GM21360 (cell line): ENCODE results near the gene CHN1.

Experiments used
- ATAC-seq: cut with Tn5 transposase; IDR thresholded peaks from one replicate; pipeline ENCODE4 v1.9.1; 2021; ENCODE audit warnings: mild to moderate bottlenecking, moderate library complexity; ENCODE audit not compliant: unreplicated experiment

Gene CHN1

DNA sequence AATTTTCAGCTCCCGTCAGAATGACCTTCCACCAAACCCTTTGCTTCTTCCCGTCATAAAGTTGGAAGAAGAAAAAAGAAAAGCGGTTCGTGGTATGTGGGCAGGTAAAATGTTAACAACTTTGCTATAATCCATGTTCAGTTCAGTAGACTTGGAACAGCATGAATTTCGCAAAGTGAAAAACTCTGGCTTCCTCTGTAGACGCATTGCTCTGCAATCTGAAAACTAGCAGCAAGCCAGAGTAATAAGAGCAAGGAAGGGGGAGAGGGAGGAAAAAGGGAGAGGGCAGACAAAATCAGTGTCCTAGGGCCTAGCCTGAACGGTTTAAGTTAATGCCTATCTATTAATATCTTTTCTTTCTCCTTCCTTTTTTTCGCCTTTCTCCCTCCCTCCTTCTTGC lies 214.2 kb downstream of the CHN1 start:
- ATAC-seq, result no peak

DNA sequence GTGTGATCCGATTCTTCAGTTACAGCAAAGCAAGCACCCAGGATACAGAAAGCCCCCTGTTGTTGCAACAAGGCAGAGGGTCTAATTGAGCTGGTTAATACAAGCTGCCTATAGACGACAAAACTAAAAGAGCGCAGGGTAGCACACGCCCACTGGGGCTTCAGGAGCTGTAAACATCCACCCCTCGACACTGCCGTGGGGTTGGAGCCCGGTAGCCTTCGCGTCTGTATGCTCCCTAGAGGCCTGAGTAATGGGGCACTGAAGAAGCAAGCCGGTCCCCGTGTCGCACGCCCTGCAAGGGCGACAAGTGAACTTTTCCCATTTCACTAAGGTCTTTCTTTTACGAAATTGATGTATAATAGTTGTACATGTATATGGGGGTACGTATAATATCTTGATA lies 216.2 kb downstream of the CHN1 start:
- no peak for ATAC-seq

DNA sequence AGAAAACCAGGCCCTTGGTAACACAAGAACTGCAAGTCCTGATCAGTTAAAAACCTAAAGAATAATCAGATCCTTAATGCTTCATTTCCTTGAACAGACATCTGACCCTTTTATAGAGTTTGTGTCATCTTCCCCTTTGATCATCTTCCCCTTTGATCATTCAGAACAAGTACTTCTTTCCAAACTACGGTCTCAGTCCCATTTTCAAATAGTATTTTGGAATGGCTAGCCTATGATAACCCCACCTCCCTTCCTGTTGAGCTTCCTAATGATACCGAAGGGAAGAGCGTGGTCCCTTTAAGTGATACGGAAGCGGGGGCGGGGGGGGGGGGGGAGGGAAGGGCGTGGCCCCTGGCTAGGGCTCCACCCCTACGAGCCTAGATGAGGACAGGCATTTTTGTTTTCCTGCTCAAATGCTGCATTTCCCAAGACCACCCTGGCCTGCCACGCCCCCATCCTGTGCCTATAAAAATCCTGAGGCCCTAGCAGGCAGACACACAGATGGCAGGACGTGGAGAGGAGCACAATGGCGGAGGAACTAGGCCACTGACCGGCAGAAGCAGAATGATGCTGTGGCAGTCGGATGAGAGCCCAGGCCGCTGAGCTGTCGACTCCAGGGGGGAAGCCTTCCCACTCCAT lies 216.8 kb downstream of the CHN1 start:
- no peak for ATAC-seq

DNA sequence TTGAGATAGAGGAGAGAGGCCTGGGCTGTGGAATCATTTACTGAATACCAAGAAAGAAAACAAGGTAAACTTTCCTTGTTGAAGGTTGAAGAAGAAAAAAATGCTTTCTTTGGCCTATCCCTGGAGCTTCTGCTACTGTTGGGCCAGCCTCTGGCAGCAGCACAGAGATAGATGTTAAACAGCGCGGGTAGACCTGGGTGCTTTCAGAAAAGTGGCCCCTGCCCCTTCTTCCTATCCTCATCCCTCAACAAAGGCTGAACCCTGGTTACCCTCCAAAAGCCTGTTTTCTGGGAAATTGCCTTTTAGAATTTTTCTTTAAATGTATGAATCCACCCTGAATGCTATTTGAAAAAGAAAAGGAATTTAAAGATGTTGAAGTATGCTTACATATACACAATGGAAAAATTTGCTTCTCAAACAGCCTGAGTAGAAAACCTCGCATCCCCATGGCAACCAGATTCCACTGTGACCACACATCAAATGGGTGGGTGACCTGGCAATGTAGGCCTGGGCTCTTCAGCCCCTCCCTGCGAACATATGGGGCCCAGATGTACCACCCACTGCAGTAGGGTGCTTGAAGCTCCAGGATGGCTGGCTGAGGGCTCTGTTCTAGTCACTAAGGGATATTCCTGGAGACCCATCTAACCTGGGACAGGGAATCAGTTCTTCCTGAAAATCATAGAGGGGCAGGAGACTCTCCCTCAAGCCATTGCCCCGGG lies 217.5 kb downstream of the CHN1 start:
- ATAC-seq, result no peak

DNA sequence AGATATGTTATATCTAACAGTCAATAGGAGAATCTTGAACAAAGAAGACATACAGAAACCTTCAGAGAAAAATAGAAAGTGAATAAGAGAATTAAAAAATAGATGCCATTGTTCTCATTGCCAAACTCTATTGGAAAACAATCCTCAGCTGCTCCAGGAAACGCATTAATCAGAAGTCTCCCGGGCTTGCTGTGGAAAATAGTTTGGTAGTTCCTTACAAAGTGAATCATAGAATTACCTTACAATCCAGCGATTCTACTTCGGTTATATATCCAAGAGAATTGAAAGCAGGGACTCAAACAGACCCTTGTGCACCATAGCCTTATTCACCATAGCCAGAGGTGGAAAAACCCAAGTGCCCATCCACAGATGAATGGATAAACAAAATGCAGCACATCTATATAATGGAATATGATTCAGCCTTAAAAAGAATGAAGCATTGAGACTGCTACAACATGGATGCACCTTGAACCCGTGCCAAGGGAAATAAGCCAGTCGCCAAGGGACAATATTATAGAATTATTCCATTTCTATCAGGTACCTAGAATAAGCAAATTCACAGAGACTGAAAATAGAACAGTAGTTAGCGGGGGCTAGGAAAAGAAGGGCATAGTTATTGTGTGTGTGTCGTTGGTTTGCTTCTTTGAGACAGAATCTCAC lies 219.0 kb downstream of the CHN1 start:
- ATAC-seq, result no peak

DNA sequence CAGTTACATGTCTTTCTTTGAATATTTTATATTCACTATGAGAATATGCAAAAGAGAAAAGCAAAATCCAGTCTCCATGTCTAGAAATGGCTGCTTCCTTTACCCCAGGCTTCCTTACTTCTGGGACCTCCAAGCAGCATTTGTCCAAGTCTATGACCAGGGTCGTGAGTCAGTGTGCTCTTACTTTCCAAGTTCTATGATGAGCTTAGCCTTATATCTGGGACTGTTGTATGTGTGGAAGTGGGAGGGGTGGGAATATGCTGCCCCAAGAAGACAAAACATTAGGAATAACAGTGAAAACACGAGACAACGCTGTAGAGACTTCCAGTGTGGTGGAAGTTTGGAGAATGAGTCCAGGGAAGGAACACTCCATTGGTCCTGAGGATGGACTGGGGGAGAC lies 219.7 kb downstream of the CHN1 start:
- ATAC-seq, result no peak

DNA sequence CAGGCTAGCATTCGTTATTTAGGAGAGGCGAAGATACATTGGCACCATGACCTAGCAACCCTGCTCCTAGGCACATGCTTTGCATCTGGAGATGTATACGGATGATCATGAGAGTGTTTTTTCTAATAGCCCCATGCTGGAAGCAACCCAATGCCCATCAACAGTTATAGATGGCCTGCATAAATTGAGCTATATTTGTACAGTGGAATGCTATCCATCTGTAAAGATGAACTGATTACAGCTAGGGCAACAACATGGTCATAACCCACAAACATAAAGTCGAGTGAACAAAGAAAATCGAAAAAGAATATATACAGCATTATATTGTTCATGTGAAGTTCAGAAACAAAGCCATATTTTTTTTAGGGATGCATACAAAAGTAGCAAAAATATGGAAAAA lies 220.3 kb downstream of the CHN1 start:
- ATAC-seq, result no peak

DNA sequence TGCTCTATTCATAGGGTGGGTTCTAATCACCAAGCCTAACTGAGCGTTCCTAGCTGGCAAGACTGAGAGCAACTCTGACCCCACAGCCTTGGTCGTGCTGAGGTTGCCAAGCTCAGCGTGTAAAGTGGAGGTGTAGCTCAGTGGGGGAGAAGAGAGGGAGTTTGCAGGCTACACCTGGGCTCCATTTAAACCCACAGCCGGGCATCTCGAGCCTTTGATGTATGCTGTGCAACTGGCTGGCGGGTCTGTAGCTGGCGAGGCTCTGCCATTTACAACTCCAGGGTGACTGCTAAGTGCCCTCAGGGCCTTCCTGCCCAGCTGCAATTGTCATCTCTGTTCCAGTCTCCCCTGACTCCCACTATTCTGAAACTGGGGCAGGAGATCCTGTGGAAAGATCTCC lies 220.9 kb downstream of the CHN1 start:
- no peak for ATAC-seq

DNA sequence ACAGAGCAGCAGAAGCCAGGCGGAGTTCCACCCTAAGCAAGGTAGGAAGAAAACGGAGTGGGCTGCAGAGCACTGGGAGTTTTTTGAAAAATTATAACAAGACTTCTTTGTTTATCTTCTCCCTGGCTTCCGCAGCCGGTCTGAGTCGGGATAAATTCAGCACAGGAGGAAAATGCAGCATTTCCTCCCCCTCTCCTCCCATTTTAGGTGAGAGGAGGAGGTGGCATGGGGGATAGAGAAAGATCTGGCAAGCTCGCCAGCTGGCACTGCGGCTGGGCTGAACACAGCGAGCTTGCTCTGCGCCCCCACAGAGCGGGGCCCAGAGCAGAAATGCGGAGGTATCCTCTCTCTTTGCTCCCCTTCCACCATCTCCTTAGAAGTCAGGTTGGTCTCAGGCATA lies 223.2 kb downstream of the CHN1 start:
- no peak for ATAC-seq

DNA sequence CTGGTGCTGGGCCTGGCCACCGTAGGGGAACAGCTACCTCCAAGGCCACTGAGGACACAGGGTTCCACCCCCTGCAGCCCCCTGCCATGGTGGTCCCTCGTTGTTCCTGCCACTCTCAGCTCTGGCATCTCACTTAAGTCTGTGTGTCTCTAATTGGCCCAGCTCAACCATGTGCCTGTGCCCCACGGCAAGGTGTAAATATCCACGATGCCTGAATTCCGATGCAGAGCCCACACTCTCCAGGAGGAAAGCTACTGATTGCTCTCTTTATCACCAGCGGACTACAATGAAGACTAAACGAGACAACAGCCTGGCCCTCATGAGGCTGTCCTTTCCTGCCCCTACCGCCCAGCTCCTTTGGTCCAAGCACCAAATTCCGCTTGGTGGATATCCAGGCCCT lies 223.9 kb downstream of the CHN1 start:
- no peak for ATAC-seq

DNA sequence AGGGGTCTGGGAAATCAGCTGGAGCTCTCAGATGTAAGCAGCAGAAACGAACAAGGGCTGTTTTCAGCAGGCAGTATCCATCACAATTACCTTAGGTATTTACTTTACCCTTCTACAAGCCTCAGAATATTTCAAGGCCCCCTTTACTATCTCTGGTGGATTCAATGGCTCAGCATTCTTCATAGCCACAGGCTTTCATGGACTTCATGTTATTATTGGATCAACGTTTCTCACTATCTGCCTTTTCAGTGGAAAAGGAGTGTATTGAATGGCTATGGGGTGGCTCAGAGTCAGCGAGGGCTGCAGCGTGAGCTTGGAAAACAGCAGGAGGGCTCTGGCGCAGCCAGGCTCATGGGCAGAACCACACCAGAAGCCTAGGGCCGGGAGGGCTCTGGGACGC lies 224.3 kb downstream of the CHN1 start:
- ATAC-seq, result no peak

DNA sequence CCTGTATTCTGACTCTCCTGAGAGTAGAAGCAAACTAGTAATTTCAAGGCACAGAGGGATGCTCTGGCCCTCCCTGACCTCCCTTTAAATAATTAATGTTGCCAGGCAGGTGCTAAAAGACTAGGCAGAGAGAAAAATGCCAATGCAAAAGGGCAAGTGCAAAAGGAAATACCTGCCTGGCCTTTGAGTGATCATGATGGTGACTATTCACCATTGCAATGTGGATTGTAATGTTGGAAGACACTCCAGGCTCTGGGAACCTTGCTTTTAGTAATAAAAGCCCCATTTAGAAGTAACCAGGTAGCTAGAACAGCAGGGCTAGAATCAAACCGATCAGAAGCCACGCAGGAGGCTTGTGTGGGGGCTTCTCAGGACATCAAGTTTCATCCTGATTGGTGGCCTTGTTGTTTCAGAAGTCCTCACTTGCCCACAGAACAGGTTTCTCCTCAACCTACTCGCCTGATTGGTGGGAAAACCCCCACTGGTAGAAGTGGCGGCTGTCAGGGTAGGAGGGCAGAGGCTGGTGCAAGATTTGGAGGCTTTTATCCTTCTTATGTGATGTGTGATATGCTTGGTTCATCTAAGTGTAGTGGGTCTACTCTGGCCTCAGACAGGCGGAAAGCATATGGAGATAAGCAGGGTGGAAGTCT lies 224.9 kb downstream of the CHN1 start:
- ATAC-seq, result no peak

DNA sequence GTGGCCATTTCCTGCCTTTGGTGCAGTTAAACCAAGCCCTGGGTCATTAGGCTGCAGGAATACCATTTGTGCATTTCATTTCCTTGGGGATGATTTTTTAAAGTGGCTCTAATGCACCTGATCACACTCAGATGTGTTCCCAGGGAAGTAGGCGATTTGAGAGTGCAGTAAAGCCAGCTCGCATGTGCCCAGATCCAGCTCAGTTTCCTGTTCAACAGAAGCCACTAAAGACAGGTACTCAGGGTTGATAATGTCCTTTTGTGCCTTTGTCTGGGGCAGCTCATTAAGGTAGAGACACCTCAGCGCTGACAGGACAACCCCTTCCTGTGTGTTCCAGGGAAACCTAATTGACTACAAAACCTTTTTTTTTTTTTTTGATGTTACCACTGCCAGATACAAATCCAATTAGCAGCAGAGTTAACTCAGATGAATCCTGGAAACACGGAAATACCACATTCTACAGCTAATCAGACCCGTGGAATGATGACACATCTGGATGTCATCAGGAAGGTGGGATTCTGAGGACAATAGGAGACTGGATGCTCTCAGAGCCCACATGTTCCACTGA lies 225.7 kb downstream of the CHN1 start:
- ATAC-seq, result no peak

DNA sequence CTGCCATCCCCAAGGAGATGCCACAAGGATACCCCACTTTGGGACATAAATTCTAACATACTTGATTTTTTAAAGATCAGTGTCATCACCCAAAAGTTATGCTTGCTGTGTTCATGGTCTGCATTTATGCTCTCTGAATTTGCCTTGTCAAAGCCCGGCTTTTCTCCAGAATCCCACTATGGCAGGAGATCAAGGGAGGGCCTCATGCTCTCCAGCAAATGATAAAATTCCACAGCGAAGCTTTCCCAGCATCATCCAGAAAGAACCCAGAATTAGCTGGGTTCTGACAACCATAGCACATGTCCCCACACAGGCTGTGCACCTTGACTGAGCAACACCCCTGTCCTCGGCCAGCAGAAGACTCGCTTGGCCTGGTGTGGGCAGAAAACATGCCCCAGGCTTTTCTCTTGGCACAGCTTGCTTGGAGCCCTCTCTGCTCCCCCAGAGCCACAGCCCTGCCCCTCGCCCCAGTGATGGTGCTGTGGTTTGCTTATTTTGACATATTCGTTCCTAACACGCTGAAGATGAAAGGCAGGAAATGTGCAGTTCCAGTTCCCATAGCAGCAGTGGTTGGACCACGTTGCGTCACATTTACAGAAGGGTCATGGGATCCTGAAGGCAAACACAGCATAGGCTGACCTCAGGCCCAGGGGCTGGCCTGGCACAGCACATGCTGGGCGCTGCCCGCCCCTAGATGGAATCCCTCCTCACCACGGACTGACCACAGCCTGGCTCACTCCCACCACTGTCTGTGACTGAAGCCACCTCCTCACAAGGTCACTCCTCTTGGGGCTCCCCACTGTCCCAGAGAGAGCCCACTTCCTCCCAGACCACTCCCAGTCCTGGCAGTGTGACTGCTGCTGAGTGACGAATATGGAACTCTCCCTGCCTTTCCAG lies 226.8 kb downstream of the CHN1 start:
- ATAC-seq, result peak; percentile 79

DNA sequence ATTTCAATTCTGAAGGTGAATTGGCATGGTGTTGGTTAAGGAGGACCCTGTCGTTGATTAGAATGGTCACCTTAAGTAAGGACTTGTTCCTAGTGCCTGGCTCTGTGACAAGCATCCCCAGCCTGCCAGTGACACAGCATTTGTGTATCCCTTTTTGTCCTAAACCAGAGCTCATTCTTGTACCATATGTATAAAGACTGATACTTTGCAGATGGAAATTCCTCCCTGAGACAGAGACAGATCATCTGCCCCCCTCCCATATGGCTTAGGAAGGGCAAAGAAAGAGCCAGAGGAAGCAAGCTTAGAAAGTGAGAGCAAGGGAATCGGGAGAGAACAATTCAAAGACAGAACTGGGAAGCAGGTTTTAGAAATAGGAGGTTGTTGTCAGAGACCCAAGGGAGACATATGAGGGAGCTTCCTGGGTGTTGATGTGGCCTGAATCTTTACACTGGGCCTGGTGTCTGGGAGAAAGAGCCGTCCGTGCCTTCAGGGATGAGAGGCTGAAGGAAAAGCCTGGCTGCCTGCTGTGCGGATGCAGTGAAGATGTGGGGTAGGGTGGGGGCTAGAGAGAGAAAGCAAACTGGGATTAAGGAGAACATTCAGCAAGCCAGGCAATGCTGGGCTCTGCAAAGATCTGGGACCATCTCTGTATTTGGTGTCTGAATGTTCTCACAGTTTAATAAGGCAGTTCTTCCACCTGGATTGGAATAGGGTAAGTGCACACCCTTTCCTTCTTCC lies 227.7 kb downstream of the CHN1 start:
- ATAC-seq, result no peak

DNA sequence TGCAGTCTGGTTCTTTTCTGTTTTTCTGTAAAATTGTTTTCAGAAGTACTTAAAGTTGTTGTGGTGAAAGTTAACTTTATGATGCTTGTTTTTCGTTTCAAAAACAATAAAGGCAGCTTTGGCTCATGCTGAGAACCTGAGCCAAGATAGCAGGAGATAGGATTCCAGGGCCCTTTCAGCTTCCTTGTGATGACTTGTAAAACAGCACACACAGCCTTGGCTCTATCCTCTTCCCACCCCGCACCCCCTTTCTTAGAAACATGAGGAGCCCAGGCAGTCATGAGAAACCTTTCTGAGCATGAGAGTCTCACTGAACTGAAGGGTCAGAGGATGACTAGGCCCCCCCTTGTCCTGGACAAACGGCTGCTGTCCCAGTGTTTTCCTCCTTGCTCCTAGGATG lies 228.5 kb downstream of the CHN1 start:
- no peak for ATAC-seq

DNA sequence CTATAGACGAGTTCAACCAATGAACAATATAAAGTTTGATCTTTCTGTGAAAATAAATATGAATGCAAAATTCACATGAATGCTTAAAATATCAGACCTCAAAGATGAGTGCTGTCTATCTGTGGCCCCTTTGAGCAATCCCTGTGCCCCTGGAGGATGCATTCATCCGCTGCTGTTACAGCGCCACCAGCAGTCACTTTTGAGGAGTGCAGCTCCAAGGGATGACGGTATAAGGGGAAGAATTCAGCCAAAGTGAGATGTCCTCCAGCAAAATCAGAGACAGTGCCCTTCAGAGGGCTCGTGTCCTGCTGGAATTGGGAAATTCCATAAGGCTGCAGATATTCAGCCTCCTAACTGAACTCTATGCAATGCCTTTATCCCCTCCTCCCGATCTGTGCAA lies 229.0 kb downstream of the CHN1 start:
- no peak for ATAC-seq

DNA sequence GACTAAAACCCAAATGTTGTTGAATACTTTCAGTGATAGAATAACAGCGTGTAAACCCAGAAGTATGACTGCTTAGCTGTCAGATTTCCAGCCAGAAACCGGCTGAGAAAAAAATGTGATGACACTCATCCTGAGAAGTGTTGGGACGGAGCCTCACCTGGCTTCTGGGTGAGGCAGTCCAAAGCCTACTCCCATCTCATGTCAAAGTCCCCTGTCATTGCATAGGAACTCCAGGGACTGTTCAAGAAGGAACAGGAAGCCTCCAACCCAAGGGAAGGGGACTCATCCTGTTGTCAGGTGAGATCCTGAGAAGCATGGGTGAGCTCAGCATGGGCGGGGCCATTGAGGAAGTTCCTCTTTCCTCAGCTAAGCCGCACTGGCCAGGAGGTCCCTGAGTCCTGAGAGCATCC lies 229.6 kb downstream of the CHN1 start:
- ATAC-seq, result no peak

DNA sequence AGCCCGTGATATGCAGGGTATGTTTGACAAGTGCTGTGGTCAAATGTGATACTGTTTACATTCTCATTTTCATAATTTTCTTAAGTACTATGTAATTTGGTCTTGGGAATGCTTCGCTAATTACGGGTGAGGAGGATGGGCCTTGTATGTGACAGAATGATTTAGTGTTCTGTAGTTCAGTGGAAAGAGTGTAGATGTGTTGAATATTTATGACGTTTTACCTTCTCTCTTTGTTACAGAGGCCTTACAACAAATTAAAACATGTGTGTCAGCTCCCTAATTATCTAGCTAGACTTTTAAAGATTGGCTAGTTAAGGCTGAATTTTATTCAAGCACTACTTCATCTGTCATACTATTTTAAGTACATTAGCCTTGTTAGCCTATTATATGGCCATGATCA lies 230.3 kb downstream of the CHN1 start:
- no peak for ATAC-seq

DNA sequence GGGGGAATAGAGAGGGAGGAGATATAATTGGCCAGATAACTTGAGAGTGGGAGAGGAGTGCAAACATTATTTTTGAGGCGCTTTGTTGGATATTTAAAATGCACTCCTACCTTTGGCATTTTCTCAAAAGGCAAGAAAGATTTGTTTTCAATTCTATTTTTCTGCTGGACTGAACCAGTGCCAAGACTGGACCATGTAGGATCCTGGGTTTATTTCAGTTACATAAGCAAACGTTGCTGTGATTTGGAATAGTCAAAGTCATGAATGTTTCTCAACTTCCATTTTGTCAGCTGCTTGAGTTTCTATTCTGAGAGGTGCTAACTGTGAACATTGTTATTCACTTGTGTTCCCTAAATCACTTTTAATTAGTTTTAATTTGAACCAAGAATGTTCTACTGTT lies 232.0 kb downstream of the CHN1 start:
- ATAC-seq, result no peak
